Mesothelial cell of epicardium (in vitro differentiated cells): ENCODE measurements around the gene DNAJB6. TPM values are rescaled to one million over a fixed set of nuclear protein-coding genes. Genes with fewer than 3 reads are reported as not detected.
A peak's percentile ranks its signal among the peaks of the same experiment; 100 is the strongest.

Source experiments
- DNase-seq, 2 experiments: peaks; one replicate each; pipeline ENCODE4 v3.0.0; 2021; ENCODE audit warnings: low spot score in 2 of 2; ENCODE audit not compliant: unreplicated experiment in 2 of 2
- H3K27ac Mint-ChIP-seq: 2 replicates; pipeline ENCODE4 v1.8.0; 2021; ENCODE audit warnings: mixed read lengths
- H3K27me3 Mint-ChIP-seq: 2 replicates; pipeline ENCODE4 v1.8.0; 2021; ENCODE audit warnings: low read depth, mixed read lengths
- H3K36me3 Mint-ChIP-seq: 2 replicates; pipeline ENCODE4 v1.8.0; 2021; ENCODE audit warnings: mixed read lengths
- H3K4me1 Mint-ChIP-seq: 2 replicates; pipeline ENCODE4 v1.8.0; 2021; ENCODE audit warnings: mixed read lengths
- H3K4me3 Mint-ChIP-seq: 2 replicates; pipeline ENCODE4 v1.8.0; 2021; ENCODE audit warnings: mild to moderate bottlenecking, moderate library complexity, mixed read lengths
- H3K9me3 Mint-ChIP-seq: 2 replicates; pipeline ENCODE4 v1.8.0; 2021; ENCODE audit warnings: mixed read lengths
- total RNA-seq: library from RNA; stranded (reverse); gene quantifications from 3 replicates; pipeline ENCODE4 v1.2.1, GENCODE V29; 2021
- TF ChIP-seq, protein P1 (sequence below): fragments of 200-600 bp; sonication (generic); IDR thresholded peaks from one replicate; pipeline ENCODE4 v1.5.0; 2021; ENCODE audit warnings: antibody characterized with exemption; ENCODE audit not compliant: unreplicated experiment

The DNAJB6 gene
- total RNA-seq, 1 donor from 2014 or later, result 115 TPM

DNA sequence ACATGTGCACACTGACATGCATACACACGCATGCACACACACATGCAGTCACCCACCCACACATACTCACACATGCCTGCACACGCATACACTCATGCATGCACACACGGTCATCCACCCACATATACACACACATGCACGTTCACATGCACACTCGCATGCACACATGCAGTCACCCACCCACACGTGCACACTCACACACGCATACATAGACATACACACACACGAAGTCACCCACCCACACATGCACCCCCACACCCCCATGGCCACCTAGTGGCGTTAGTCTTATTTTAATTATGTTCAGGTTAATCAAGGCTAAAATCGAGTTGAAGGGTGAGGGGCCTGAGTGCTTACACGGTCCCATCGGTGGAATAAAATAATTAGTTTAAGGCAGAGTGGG lies 96.8 kb downstream of the DNAJB6 start:
- no peak for DNase-seq
- H3K4me1 Mint-ChIP-seq, result peaks cover 15% of the 10 kb centered on the region
- H3K36me3 Mint-ChIP-seq, result no peaks in the 10 kb centered on the region
- TF ChIP-seq, protein P1, sequence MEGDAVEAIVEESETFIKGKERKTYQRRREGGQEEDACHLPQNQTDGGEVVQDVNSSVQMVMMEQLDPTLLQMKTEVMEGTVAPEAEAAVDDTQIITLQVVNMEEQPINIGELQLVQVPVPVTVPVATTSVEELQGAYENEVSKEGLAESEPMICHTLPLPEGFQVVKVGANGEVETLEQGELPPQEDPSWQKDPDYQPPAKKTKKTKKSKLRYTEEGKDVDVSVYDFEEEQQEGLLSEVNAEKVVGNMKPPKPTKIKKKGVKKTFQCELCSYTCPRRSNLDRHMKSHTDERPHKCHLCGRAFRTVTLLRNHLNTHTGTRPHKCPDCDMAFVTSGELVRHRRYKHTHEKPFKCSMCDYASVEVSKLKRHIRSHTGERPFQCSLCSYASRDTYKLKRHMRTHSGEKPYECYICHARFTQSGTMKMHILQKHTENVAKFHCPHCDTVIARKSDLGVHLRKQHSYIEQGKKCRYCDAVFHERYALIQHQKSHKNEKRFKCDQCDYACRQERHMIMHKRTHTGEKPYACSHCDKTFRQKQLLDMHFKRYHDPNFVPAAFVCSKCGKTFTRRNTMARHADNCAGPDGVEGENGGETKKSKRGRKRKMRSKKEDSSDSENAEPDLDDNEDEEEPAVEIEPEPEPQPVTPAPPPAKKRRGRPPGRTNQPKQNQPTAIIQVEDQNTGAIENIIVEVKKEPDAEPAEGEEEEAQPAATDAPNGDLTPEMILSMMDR, result no peak
- no peaks in the 10 kb centered on the region for H3K9me3 Mint-ChIP-seq
- peaks cover 9% of the 10 kb centered on the region for H3K27me3 Mint-ChIP-seq
- no peak overlapping the region for H3K27ac Mint-ChIP-seq
- H3K4me3 Mint-ChIP-seq, result peak overlapping the region; percentile 6

DNA sequence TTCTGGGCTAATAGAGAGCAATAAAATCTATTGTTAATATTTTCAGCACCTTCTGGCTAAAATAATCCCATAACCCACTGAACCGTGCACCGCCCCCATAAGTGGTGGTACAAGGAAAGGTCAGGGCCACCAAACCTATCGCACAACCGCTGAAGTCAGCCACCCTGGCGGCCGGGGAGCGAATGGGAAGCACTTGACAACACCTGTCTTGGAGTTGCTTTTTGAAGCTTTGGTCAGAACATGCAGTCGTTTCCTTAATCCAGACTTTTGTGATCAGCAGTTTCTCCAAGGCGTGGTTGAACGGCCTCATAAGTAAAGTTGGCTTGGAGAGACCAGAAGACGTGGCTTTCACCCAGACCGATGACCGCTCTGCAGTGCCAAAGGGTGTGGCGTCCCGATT lies 97.4 kb downstream of the DNAJB6 start:
- Mint-ChIP-seq H3K9me3 (no peaks in the 10 kb centered on the region), H3K4me1 (peaks cover 15% of the 10 kb centered on the region), H3K36me3 (no peaks in the 10 kb centered on the region), H3K27ac (no peak overlapping the region), H3K4me3 (no peak overlapping the region), H3K27me3 (peaks cover 9% of the 10 kb centered on the region)
- no peak for DNase-seq
- TF ChIP-seq, protein P1, result no peak

DNA sequence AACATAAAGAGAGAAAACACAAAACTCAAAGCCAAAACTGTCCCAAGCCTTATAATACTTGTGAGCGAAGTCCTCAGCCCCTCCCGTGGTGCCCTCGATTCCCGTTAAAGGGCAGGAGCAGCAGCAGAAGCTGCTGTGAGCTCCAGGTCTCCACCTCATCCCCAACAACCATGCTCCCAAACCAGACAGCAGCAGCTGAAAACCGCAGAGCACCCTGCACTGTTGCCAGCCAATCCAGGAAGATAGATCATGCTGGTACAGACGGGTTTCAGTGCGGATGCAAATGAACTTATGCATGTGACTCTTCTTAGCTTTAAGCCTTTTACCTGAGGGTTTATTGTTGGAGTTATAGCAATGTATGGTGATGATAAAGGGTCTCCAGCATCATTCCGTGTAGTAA lies 97.9 kb downstream of the DNAJB6 start:
- Mint-ChIP-seq H3K27me3 (peaks cover 9% of the 10 kb centered on the region), H3K27ac (no peak overlapping the region), H3K9me3 (peaks cover 3% of the 10 kb centered on the region), H3K4me3 (no peak overlapping the region), H3K36me3 (no peaks in the 10 kb centered on the region), H3K4me1 (peaks cover 15% of the 10 kb centered on the region)
- DNase-seq, result no peak
- TF ChIP-seq, protein P1, result no peak

DNA sequence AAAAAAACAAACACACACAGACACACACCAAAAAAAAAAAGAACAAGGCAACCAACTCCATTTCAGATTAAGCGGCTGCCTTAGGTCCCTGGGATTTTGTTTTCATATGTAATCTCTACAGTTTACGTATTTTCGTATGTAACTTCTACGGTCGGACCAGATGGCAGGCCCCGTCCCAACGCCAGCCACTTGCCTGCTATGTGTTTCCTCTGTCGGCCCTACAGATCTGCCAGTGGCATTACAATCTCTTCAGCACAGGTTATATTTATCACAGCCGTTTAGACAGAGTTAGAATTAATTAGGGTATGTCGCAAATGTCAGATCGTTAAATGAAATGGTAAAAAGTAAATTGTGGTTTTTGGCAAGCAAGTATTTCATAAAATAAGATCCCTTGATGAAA lies 99.3 kb downstream of the DNAJB6 start:
- Mint-ChIP-seq H3K27ac (no peak overlapping the region), H3K4me1 (peaks cover 15% of the 10 kb centered on the region)
- DNase-seq, result no peak

DNA sequence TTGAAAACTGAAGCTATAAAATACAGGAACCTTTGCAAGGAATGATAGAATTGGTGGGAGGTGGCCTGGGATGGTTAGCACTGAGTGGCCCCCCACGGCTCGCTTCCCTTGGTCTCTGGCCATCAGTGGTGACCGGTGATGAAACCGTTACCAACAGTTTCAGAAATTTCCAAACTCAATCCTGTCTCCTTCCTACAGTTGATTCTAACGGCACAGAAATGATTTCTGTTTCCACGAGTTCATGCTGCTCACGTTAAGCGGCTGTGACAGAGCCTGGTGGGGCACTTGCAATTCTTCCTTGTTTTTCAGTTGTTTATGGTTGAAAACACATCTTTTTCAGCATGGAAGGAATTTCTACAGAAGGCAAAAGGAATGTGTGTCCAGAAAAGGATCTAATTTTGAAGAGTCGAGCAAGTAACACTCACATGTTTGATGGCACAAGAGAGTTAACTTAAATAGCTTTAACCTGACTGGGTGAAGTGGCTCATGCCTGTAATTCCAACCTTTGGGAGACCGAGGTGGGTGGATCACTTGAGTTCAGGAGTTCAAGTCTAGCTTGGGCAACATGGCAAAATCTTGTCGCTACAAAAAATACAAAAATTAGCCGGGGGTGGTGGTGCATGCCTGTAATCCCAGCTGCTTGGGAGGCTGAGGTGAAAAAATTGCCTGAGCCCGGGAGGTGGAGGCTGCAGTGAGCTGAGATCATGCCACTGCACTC lies 100.1 kb downstream of the DNAJB6 start:
- no peak overlapping the region for H3K27ac Mint-ChIP-seq
- DNase-seq, result no peak

More for the DNA sequence above, 99.3 kb downstream of the DNAJB6 start:
- TF ChIP-seq, protein P1, result no peak
- Mint-ChIP-seq H3K4me3 (no peak overlapping the region), H3K36me3 (no peaks in the 10 kb centered on the region), H3K9me3 (peaks cover 9% of the 10 kb centered on the region), H3K27me3 (peaks cover 9% of the 10 kb centered on the region)

More for the DNA sequence above, 100.1 kb downstream of the DNAJB6 start:
- no peak overlapping the region for H3K4me3 Mint-ChIP-seq
- peaks cover 9% of the 10 kb centered on the region for H3K27me3 Mint-ChIP-seq
- TF ChIP-seq, protein P1, result no peak
- peaks cover 9% of the 10 kb centered on the region for H3K9me3 Mint-ChIP-seq
- H3K36me3 Mint-ChIP-seq, result no peaks in the 10 kb centered on the region
- peaks cover 15% of the 10 kb centered on the region for H3K4me1 Mint-ChIP-seq
